ENCODE results near the gene UQCR11.

Gene UQCR11

GRCh38 chr19:1563251-1563650 is 42.0 kb downstream of the UQCR11 start:
- no peak for DNase-seq

GRCh38 chr19:1561236-1561842 is 43.9 kb downstream of the UQCR11 start:
- no peak for DNase-seq

GRCh38 chr19:1560286-1560882 is 44.9 kb downstream of the UQCR11 start:
- no peak for DNase-seq

- no peak for DNase-seq
Measured at GRCh38 chr19:1558552-1558951, 46.7 kb downstream of the UQCR11 start.

- no peak for DNase-seq
Measured at GRCh38 chr19:1556390-1557070, 48.7 kb downstream of the UQCR11 start.

- DNase-seq = no peak
Measured at GRCh38 chr19:1555487-1556389, 49.5 kb downstream of the UQCR11 start.

- no peak for DNase-seq
Measured at GRCh38 chr19:1554968-1555367, 50.3 kb downstream of the UQCR11 start.

- DNase-seq = no peak
Measured at GRCh38 chr19:1553415-1553814, 51.8 kb downstream of the UQCR11 start.

- DNase-seq = no peak
Measured at GRCh38 chr19:1551068-1552040, 53.9 kb downstream of the UQCR11 start.

GRCh38 chr19:1549332-1549945 is 55.8 kb downstream of the UQCR11 start:
- DNase-seq = no peak
